Endothelial cell of umbilical vein (primary cell): ENCODE measurements around the gene HSD17B2. TPM values are rescaled to one million over a fixed set of nuclear protein-coding genes. Genes with fewer than 3 reads are reported as not detected.

Source experiments
- BruUV-seq: library from RNA; stranded (reverse); fragments of 400-500 nt; replicated peaks from 2 replicates; lab custom pipeline; 2021; lab: Mats Ljungman, UMichigan
- CTCF ChIA-PET: fragments of 300-600, 350-600 bp; sonication (Branson Sonifier 250); formaldehyde crosslinking; loops from one replicate; lab custom pipeline; 2021; ENCODE audit warnings: antibody characterized with exemption, inconsistent platforms; lab: Charles Lee
- POLR2A ChIA-PET: fragments of 300-600, 350-600 bp; sonication (Branson Sonifier 250); formaldehyde crosslinking; loops from one replicate; lab custom pipeline; 2021; ENCODE audit warnings: antibody characterized with exemption, inconsistent platforms; lab: Charles Lee
- DNase-seq: peaks from one replicate; pipeline ENCODE4 v3.0.0-alpha.2; 2011; ENCODE audit warnings: low read depth, low spot score
- FAIRE-seq: peaks from 2 replicates; lab custom pipeline; 2011; peaks lifted over from hg19 to GRCh38; lab: Jason Lieb, UNC
- H2AFZ ChIP-seq: 2 replicates; pipeline ENCODE4 v1.6.0; 2012; ENCODE audit warnings: low read depth, low read length, control low read depth, inconsistent platforms
- H3K27ac ChIP-seq: 2 replicates; pipeline ENCODE4 v1.5.1; 2011; ENCODE audit warnings: low read depth, mild to moderate bottlenecking, control low read depth, low read length, moderate library complexity; ENCODE audit not compliant: insufficient read depth
- H3K27me3 ChIP-seq, 2 experiments: 2 replicates each; pipeline versions ENCODE4 v1.6.0 to v1.6.1; 2011; ENCODE audit warnings: low read length in 2 of 2, mixed read lengths in 1 of 2; ENCODE audit not compliant: control insufficient read depth in 2 of 2, insufficient read depth in 2 of 2
- H3K36me3 ChIP-seq, 2 experiments: 2 replicates in 1 of 2; 3 replicates in 1 of 2; pipeline ENCODE4 v1.5.1; 2011; ENCODE audit warnings: low read length in 2 of 2, mild to moderate bottlenecking in 1 of 2, moderate library complexity in 1 of 2; ENCODE audit not compliant: control insufficient read depth in 2 of 2, insufficient read depth in 2 of 2; ENCODE audit errors: extremely low read depth in 1 of 2
- H3K4me1 ChIP-seq: 3 replicates; pipeline ENCODE4 v1.5.1; 2011; ENCODE audit warnings: mild to moderate bottlenecking, low read length; ENCODE audit not compliant: control insufficient read depth, insufficient read depth; ENCODE audit errors: extremely low read depth
- H3K4me2 ChIP-seq: 2 replicates; pipeline ENCODE4 v1.6.1; 2011; ENCODE audit warnings: low read length, control low read depth, mixed read lengths; ENCODE audit not compliant: insufficient read depth
- H3K4me3 ChIP-seq, 3 experiments: fragments of 200-600 bp in 1 of 3; sonication (generic), shearing (Covaris generic) in 1 of 3; replicated peaks in 1 of 3; 2 replicates each; pipeline ENCODE4 v1.5.1; 2011 to 2016; ENCODE audit warnings: control low read depth in 3 of 3, low read length in 3 of 3, mild to moderate bottlenecking in 2 of 3, inconsistent platforms in 1 of 3, low read depth in 1 of 3, moderate library complexity in 1 of 3; ENCODE audit not compliant: insufficient read depth in 1 of 3
- H3K79me2 ChIP-seq: 2 replicates; pipeline ENCODE4 v1.6.0; 2012; ENCODE audit warnings: low read length, inconsistent platforms; ENCODE audit not compliant: control insufficient read depth, insufficient read depth
- H3K9ac ChIP-seq: replicated peaks from 2 replicates; pipeline ENCODE3; 2011; ENCODE audit warnings: low read length, control low read depth; ENCODE audit not compliant: insufficient read depth; ENCODE audit errors: extremely low read depth
- H3K9me1 ChIP-seq: replicated peaks from 3 replicates; pipeline ENCODE4 v1.6.0; 2011; ENCODE audit warnings: mild to moderate bottlenecking, low read length; ENCODE audit not compliant: control insufficient read depth, insufficient read depth; ENCODE audit errors: extremely low read depth
- H3K9me3 ChIP-seq: replicated peaks from 2 replicates; pipeline ENCODE4 v1.5.1; 2012; ENCODE audit warnings: low read length, inconsistent platforms; ENCODE audit not compliant: control insufficient read depth, insufficient read depth
- H4K20me1 ChIP-seq: replicated peaks from 2 replicates; pipeline ENCODE3; 2011; ENCODE audit warnings: mild to moderate bottlenecking, low read length; ENCODE audit not compliant: control insufficient read depth, insufficient read depth; ENCODE audit errors: extremely low read depth
- EZH2 ChIP-seq: IDR thresholded peaks from 2 replicates; pipeline ENCODE4 v1.6.1; 2012; ENCODE audit warnings: borderline replicate concordance, low read depth, mild to moderate bottlenecking, moderate library complexity, low read length, inconsistent platforms; ENCODE audit not compliant: severe bottlenecking
- FOS ChIP-seq: IDR thresholded peaks from 2 replicates; pipeline ENCODE4 v1.6.1; 2011; ENCODE audit warnings: mild to moderate bottlenecking, low read length, moderate library complexity, borderline replicate concordance; ENCODE audit not compliant: insufficient read depth
- GATA2 ChIP-seq: IDR thresholded peaks from 2 replicates; pipeline ENCODE4 v1.7.0; 2011; ENCODE audit warnings: low read depth, mild to moderate bottlenecking, moderate library complexity, mixed read lengths, low read length; ENCODE audit not compliant: insufficient read length, insufficient read depth
- JUN ChIP-seq: IDR thresholded peaks from 2 replicates; pipeline ENCODE4 v1.6.1; 2011; ENCODE audit warnings: borderline replicate concordance, low read depth; ENCODE audit not compliant: insufficient read length, insufficient read depth
- MYC ChIP-seq: IDR thresholded peaks from one replicate; pipeline ENCODE4 v1.6.1; 2011; ENCODE audit warnings: mild to moderate bottlenecking, low read depth, low read length
- POLR2A ChIP-seq: IDR thresholded peaks from 2 replicates; pipeline ENCODE4 v1.6.1; 2012; ENCODE audit warnings: low read depth, mild to moderate bottlenecking, control low read depth, low read length
- POLR2AphosphoS5 ChIP-seq: IDR thresholded peaks from 2 replicates; pipeline ENCODE4 v1.6.1; 2012; ENCODE audit warnings: low read depth, mild to moderate bottlenecking, control low read depth, low read length, moderate library complexity; ENCODE audit not compliant: insufficient read depth
- dilution Hi-C: fragments of 300-500 bp; cut with MboI; formaldehyde crosslinking; loops from one replicate; pipeline ENCODE4 v1.15.0; 2019; ENCODE audit warnings: low sequenced_read_pairs; ENCODE audit not compliant: extremely low pct_ligation_motif_present
- intact Hi-C: fragments of 100-400 bp; cut with micrococcal nuclease; formaldehyde crosslinking; loops from one replicate; pipeline ENCODE4 v1.10.0; 2022
- polyA plus RNA-seq, 4 experiments: library from polyadenylated mRNA; depleted of rRNA in 3 of 4; stranded (reverse) in 3 of 4; unstranded in 1 of 4; fragments of >200 nt; gene quantifications; 2 replicates each; pipeline versions ENCODE4 v1.2.1 to v1.2.3, GENCODE V29; 2011 to 2012; ENCODE audit warnings: missing spikeins in 1 of 4
- total RNA-seq: library from RNA; stranded (reverse); gene quantifications from 2 replicates; pipeline ENCODE4 v1.2.3, GENCODE V29; 2021
- TF ChIP-seq, protein P1 (sequence below), 2 donors: IDR thresholded peaks; 1 replicate in 1 of 2; 2 replicates in 1 of 2; pipeline ENCODE4 v1.5.1; 2011; ENCODE audit warnings: low read length in 2 of 2, mild to moderate bottlenecking in 2 of 2, moderate library complexity in 2 of 2, control low read depth in 1 of 2, inconsistent platforms in 1 of 2, low read depth in 1 of 2; ENCODE audit not compliant: insufficient read depth in 1 of 2; ENCODE audit errors: extremely low read depth in 1 of 2

The HSD17B2 gene
- total and polyA plus RNA-seq, 2 donors (not counting 3 experiments of a cell fraction or from before 2014, with no cell fraction given) = 1.2 to 4.5 TPM

DNA sequence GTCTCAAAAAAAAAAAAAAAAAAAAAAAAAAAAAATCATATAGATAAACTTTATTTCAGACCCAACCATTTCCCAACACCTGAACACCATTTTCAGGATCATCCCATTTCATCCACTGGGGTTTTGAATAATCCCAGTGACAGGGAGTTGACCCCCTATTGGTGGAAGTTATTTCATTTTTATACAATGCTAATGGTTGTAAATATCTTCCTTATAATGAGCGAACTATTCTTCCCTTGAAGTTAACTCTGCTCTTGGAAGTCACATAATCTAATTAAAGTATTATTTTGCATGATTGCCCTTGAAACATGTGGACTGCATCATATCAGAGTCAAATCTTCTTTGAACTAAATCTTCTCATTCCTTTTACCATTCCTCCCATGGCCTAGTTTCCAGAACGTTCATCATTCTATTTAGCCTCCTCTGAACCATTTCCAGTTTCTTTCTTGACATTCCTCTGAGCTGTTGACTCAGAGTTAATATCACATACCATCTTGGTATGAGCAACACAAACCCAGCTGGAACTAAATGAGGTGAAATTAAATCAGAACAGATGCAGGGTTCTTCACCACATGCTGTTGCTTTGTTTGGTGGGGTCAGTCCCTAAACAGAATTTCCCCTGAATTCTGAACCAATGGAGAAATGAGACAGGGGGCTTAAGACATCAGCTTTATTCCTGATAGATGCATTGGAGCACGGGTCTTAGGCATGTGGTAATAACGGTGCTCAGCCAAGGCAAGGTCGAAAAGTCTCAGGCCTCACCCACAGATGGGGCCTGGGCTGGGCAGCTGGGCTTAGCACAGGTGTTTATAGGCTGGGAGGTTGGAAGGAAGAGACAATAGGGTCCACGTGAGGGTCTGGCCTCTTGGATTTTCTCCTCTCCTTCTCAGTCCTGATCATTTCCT lies 8.9 kb downstream of the HSD17B2 start:
- Histone ChIP-seq H3K9me3 (no peaks in the 10 kb centered on the region), H4K20me1 (no peaks in the 10 kb centered on the region), H2AFZ (no peak overlapping the region), H3K27me3 (peaks cover 9% of the 10 kb centered on the region in 2 experiments), H3K27ac (no peak overlapping the region), H3K4me3 (no peak overlapping the region), H3K79me2 (no peaks in the 10 kb centered on the region), H3K4me1 (no peaks in the 10 kb centered on the region), H3K9me1 (no peaks in the 10 kb centered on the region), H3K9ac (no peak overlapping the region), H3K36me3 (no peaks in the 10 kb centered on the region), H3K4me2 (no peak overlapping the region)
- ChIA-PET CTCF (interaction anchor here (0.7 kb wide), 1 partner anchor 18 kb away, joined by 3 read pairs; no protein-coding TSS in a partner anchor), POLR2A (no interaction called here)
- no TSS peak for BruUV-seq
- TF ChIP-seq FOS (no peak), EZH2 (no peak), GATA2 (no peak), JUN (no peak), POLR2AphosphoS5 (no peak), POLR2A (no peak), MYC (no peak)
- TF ChIP-seq, protein P1, sequence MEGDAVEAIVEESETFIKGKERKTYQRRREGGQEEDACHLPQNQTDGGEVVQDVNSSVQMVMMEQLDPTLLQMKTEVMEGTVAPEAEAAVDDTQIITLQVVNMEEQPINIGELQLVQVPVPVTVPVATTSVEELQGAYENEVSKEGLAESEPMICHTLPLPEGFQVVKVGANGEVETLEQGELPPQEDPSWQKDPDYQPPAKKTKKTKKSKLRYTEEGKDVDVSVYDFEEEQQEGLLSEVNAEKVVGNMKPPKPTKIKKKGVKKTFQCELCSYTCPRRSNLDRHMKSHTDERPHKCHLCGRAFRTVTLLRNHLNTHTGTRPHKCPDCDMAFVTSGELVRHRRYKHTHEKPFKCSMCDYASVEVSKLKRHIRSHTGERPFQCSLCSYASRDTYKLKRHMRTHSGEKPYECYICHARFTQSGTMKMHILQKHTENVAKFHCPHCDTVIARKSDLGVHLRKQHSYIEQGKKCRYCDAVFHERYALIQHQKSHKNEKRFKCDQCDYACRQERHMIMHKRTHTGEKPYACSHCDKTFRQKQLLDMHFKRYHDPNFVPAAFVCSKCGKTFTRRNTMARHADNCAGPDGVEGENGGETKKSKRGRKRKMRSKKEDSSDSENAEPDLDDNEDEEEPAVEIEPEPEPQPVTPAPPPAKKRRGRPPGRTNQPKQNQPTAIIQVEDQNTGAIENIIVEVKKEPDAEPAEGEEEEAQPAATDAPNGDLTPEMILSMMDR (IDR thresholded peaks at IDR 0.05; ENCODE audit: extremely low read depth in 1 of 2, insufficient read depth in 1 of 2, low read depth in 1 of 2, low read length in 2 of 2) = no peak
- intact Hi-C loops (no loop called here), dilution Hi-C loops (no loop called here)
- FAIRE-seq = no peak
- no peak for DNase-seq
